MM.1S (cell line): ENCODE measurements around the gene GABRB2.

Experiments used
- DNase-seq: peaks from one replicate; pipeline ENCODE4 v3.0.0-alpha.2; 2015
- H2AFZ ChIP-seq: fragments of 300-600 bp; sonication (generic); 2 replicates; pipeline ENCODE4 v1.6.0; 2016; ENCODE audit warnings: antibody characterized with exemption, low read length
- H3F3A ChIP-seq: fragments of 300-600 bp; sonication (generic); 2 replicates; pipeline ENCODE4 v1.6.1; 2016; ENCODE audit warnings: mild to moderate bottlenecking, antibody characterized with exemption, low read length, moderate library complexity, mixed read lengths; ENCODE audit not compliant: insufficient read depth
- H3K27ac ChIP-seq: fragments of 300-600 bp; sonication (generic); 2 replicates; pipeline ENCODE4 v1.5.1; 2016; ENCODE audit warnings: mild to moderate bottlenecking, low read length
- H3K27me3 ChIP-seq: fragments of 300-600 bp; sonication (generic); replicated peaks from 2 replicates; pipeline ENCODE4 v1.6.0; 2016; ENCODE audit warnings: low read length; ENCODE audit not compliant: insufficient read depth
- H3K36me3 ChIP-seq: fragments of 300-600 bp; sonication (generic); replicated peaks from 2 replicates; pipeline ENCODE4 v1.6.1; 2016; ENCODE audit warnings: mild to moderate bottlenecking, low read length, mixed read lengths; ENCODE audit not compliant: insufficient read depth
- H3K4me1 ChIP-seq: fragments of 300-600 bp; sonication (generic); 2 replicates; pipeline ENCODE4 v1.6.1; 2016; ENCODE audit warnings: low read length, mixed read lengths
- H3K4me2 ChIP-seq: fragments of 300-600 bp; sonication (generic); 2 replicates; pipeline ENCODE4 v1.6.0; 2016; ENCODE audit warnings: low read depth, low read length
- H3K4me3 ChIP-seq: fragments of 300-600 bp; sonication (generic); 2 replicates; pipeline ENCODE4 v1.5.1; 2016; ENCODE audit warnings: low read length, mixed read lengths
- H3K79me2 ChIP-seq: fragments of 300-600 bp; sonication (generic); 2 replicates; pipeline ENCODE4 v1.6.1; 2016; ENCODE audit warnings: mixed run types, low read length, mixed read lengths
- H3K9ac ChIP-seq: fragments of 300-600 bp; sonication (generic); 2 replicates; pipeline ENCODE4 v1.6.1; 2016; ENCODE audit warnings: low read length, mixed read lengths
- H3K9me2 ChIP-seq: fragments of 300-600 bp; sonication (generic); replicated peaks from 2 replicates; pipeline ENCODE4 v1.6.1; 2016; ENCODE audit warnings: mild to moderate bottlenecking, low read length, mixed read lengths; ENCODE audit not compliant: insufficient read depth
- H3K9me3 ChIP-seq: fragments of 300-600 bp; sonication (generic); replicated peaks from 2 replicates; pipeline ENCODE4 v1.6.1; 2016; ENCODE audit warnings: mild to moderate bottlenecking, low read length, mixed read lengths; ENCODE audit not compliant: insufficient read depth
- H4K20me1 ChIP-seq: fragments of 300-600 bp; sonication (generic); 2 replicates; pipeline ENCODE4 v1.6.1; 2016; ENCODE audit warnings: mild to moderate bottlenecking, low read length, moderate library complexity, mixed read lengths; ENCODE audit not compliant: insufficient read depth
- CTCF ChIP-seq: fragments of 300-600 bp; sonication (generic); IDR thresholded peaks from 2 replicates; pipeline ENCODE4 v1.5.1; 2016; ENCODE audit warnings: antibody characterized with exemption, low read length, mixed read lengths
- EZH2 ChIP-seq: fragments of 300-600 bp; sonication (generic); optimal IDR thresholded peaks from 2 replicates; pipeline ENCODE3; 2017; ENCODE audit warnings: low read depth, mild to moderate bottlenecking, antibody characterized with exemption, low read length, mixed read lengths
- EZH2phosphoT487 ChIP-seq: fragments of 300-600 bp; sonication (generic); IDR thresholded peaks from 2 replicates; pipeline ENCODE4 v1.6.1; 2018; ENCODE audit warnings: antibody characterized with exemption, low read length

GABRB2 gene

GRCh38 chr5:161481922-161482321 lies 64.6 kb downstream of the GABRB2 start:
- DNase-seq = no peak
- H3K4me1 ChIP-seq = no peaks in the 10 kb centered on the region
- H3K27me3 ChIP-seq = no peaks in the 10 kb centered on the region
- H3K4me2 ChIP-seq = no peak overlapping the region
- no peaks in the 10 kb centered on the region for H3K9me3 ChIP-seq
- no peaks in the 10 kb centered on the region for H4K20me1 ChIP-seq
- no peak overlapping the region for H3K9ac ChIP-seq
- no peak overlapping the region for H2AFZ ChIP-seq
- TF ChIP-seq EZH2 (no peak), CTCF (no peak), EZH2phosphoT487 (no peak)
- H3K4me3 ChIP-seq = no peak overlapping the region
- H3K27ac ChIP-seq = no peak overlapping the region
- no peaks in the 10 kb centered on the region for H3F3A ChIP-seq
- no peaks in the 10 kb centered on the region for H3K9me2 ChIP-seq
- no peaks in the 10 kb centered on the region for H3K79me2 ChIP-seq
- no peaks in the 10 kb centered on the region for H3K36me3 ChIP-seq

- TF ChIP-seq CTCF (no peak), EZH2 (no peak), EZH2phosphoT487 (no peak)
Observed at GRCh38 chr5:161471211-161471950, 75.1 kb downstream of the GABRB2 start.

GRCh38 chr5:161467703-161468102 lies 78.8 kb downstream of the GABRB2 start:
- Histone ChIP-seq H3K79me2 (no peaks in the 10 kb centered on the region), H3K4me1 (no peaks in the 10 kb centered on the region), H4K20me1 (no peaks in the 10 kb centered on the region), H3F3A (no peaks in the 10 kb centered on the region), H3K4me2 (no peak overlapping the region), H3K36me3 (no peaks in the 10 kb centered on the region), H3K9me2 (no peaks in the 10 kb centered on the region), H3K9ac (no peak overlapping the region), H2AFZ (no peak overlapping the region), H3K9me3 (no peaks in the 10 kb centered on the region), H3K27ac (no peak overlapping the region), H3K27me3 (no peaks in the 10 kb centered on the region), H3K4me3 (no peak overlapping the region)
- DNase-seq = no peak
- TF ChIP-seq EZH2phosphoT487 (no peak), CTCF (no peak), EZH2 (no peak)

More at GRCh38 chr5:161471211-161471950, 75.1 kb downstream of the GABRB2 start:
- no peaks in the 10 kb centered on the region for H3K4me1 ChIP-seq
- H3K27ac ChIP-seq = no peak overlapping the region
- H3K79me2 ChIP-seq = no peaks in the 10 kb centered on the region
- H4K20me1 ChIP-seq = no peaks in the 10 kb centered on the region
- H3K27me3 ChIP-seq = no peaks in the 10 kb centered on the region
- H2AFZ ChIP-seq = no peak overlapping the region
- no peaks in the 10 kb centered on the region for H3K9me3 ChIP-seq
- H3K4me2 ChIP-seq = no peak overlapping the region
- no peaks in the 10 kb centered on the region for H3K9me2 ChIP-seq
- no peaks in the 10 kb centered on the region for H3F3A ChIP-seq
- no peaks in the 10 kb centered on the region for H3K36me3 ChIP-seq
- no peak overlapping the region for H3K4me3 ChIP-seq
- H3K9ac ChIP-seq = no peak overlapping the region
- DNase-seq = no peak
